Fibroblast of upper back skin (primary cell): ENCODE data around the gene SLC4A9.

Experiments used
- DNase-seq: peaks from one replicate; pipeline ENCODE4 v3.0.0-alpha.2; 2013

SLC4A9 gene

GRCh38 chr5:140360101-140360500 lies at the start of gene SLC4A9:
SLC4A9 (plus strand) TSS chr5:140360194; CDS start chr5:140360237, 43 bp downstream.
- no peak for DNase-seq

- DNase-seq: no peak
Measured at GRCh38 chr5:140310434-140310833, 49.6 kb upstream of the SLC4A9 start.

- DNase-seq: peak; percentile 80
Measured at GRCh38 chr5:140311011-140311467, 49.0 kb upstream of the SLC4A9 start.

- peak; percentile 91 for DNase-seq
Measured at GRCh38 chr5:140312067-140312790, 47.8 kb upstream of the SLC4A9 start.

GRCh38 chr5:140312791-140313189 lies 47.2 kb upstream of the SLC4A9 start:
- DNase-seq: no peak

- DNase-seq: peak; percentile 47
Measured at GRCh38 chr5:140317859-140318258, 42.1 kb upstream of the SLC4A9 start.

GRCh38 chr5:140318792-140319191 lies 41.2 kb upstream of the SLC4A9 start:
- DNase-seq: no peak

- DNase-seq: no peak
Measured at GRCh38 chr5:140319833-140320232, 40.2 kb upstream of the SLC4A9 start.

- DNase-seq: no peak
Measured at GRCh38 chr5:140321796-140322195, 38.2 kb upstream of the SLC4A9 start.

- DNase-seq: peak; percentile 98
Measured at GRCh38 chr5:140322751-140323731, 37.0 kb upstream of the SLC4A9 start.

- DNase-seq: no peak
Measured at GRCh38 chr5:140324041-140324600, 35.9 kb upstream of the SLC4A9 start.

GRCh38 chr5:140324617-140325241 lies 35.3 kb upstream of the SLC4A9 start:
- peak; percentile 83 for DNase-seq

GRCh38 chr5:140325486-140325885 lies 34.5 kb upstream of the SLC4A9 start:
- no peak for DNase-seq

GRCh38 chr5:140327589-140327988 lies 32.4 kb upstream of the SLC4A9 start:
- peak; percentile 65 for DNase-seq

- no peak for DNase-seq
Measured at GRCh38 chr5:140328036-140328764, 31.8 kb upstream of the SLC4A9 start.

GRCh38 chr5:140329739-140330481 lies 30.1 kb upstream of the SLC4A9 start:
- DNase-seq: no peak

GRCh38 chr5:140331638-140332037 lies 28.4 kb upstream of the SLC4A9 start:
- DNase-seq: no peak

- no peak for DNase-seq
Measured at GRCh38 chr5:140336388-140336787, 23.6 kb upstream of the SLC4A9 start.

GRCh38 chr5:140337880-140338279 lies 22.1 kb upstream of the SLC4A9 start:
- no peak for DNase-seq

- DNase-seq: peak; percentile 47
Measured at GRCh38 chr5:140338336-140338735, 21.7 kb upstream of the SLC4A9 start.

- DNase-seq: no peak
Measured at GRCh38 chr5:140338908-140339307, 21.1 kb upstream of the SLC4A9 start.
